NCI-H82 treated with DMSO at 0.1 percent for 48 hours (cell line): Measurements from ENCODE around the gene FASTK.

Experiments used
- DNase-seq: peaks from one replicate; lab custom pipeline; 2025; ENCODE audit not compliant: unreplicated experiment; lab: John Stamatoyannopoulos, UW

Gene FASTK

GRCh38 chr7:151100921-151101320, 20.3 kb upstream of the FASTK start:
- no peak for DNase-seq

GRCh38 chr7:151099486-151100211, 19.0 kb upstream of the FASTK start:
- no peak for DNase-seq

GRCh38 chr7:151095828-151096475, 15.3 kb upstream of the FASTK start:
- DNase-seq = no peak

- DNase-seq = no peak
These were observed 14.7 kb upstream of the FASTK start for GRCh38 chr7:151095123-151095797.

GRCh38 chr7:151094675-151095074, 14.1 kb upstream of the FASTK start:
- no peak for DNase-seq

- DNase-seq = no peak
These were observed 13.1 kb upstream of the FASTK start for GRCh38 chr7:151093748-151094147.

GRCh38 chr7:151091988-151092387, 11.4 kb upstream of the FASTK start:
- DNase-seq = no peak

GRCh38 chr7:151091431-151091830, 10.8 kb upstream of the FASTK start:
- DNase-seq = no peak

- DNase-seq = no peak
These were observed 10.4 kb upstream of the FASTK start for GRCh38 chr7:151091003-151091402.

GRCh38 chr7:151089893-151090730, 9.5 kb upstream of the FASTK start:
- DNase-seq = no peak

- DNase-seq = no peak
These were observed 8.5 kb upstream of the FASTK start for GRCh38 chr7:151088856-151089699.

- no peak for DNase-seq
These were observed 7.6 kb upstream of the FASTK start for GRCh38 chr7:151088019-151088855.

- no peak for DNase-seq
These were observed 6.8 kb upstream of the FASTK start for GRCh38 chr7:151087245-151088018.

- no peak for DNase-seq
These were observed 6.2 kb upstream of the FASTK start for GRCh38 chr7:151086802-151087244.

- DNase-seq = peak; percentile 75
These were observed 5.3 kb upstream of the FASTK start, which contains the start of gene AGAP3 for GRCh38 chr7:151085691-151086620. AGAP3 (plus strand) TSS chr7:151086475; CDS start chr7:151086742, 267 bp downstream.

- DNase-seq = no peak
These were observed 4.7 kb upstream of the FASTK start for GRCh38 chr7:151085329-151085690.

GRCh38 chr7:151083824-151084160, 3.2 kb upstream of the FASTK start:
- no peak for DNase-seq
